ENCODE data around the gene HTRA3.

The HTRA3 gene

GRCh38 chr4:8234715-8235114 lies 34.8 kb upstream of the HTRA3 start:
- Histone ChIP-seq H3K27me3 (replicated peaks; ENCODE audit: control insufficient read depth, insufficient read depth, low read length, poor library complexity, severe bottlenecking) (no peaks in the 10 kb centered on the region), H3K36me3 (ENCODE audit: control insufficient read depth, insufficient read depth, low read length) (peaks cover 50% of the 10 kb centered on the region), H3K4me3 (ENCODE audit: insufficient read depth, low read depth, low read length, poor library complexity, severe bottlenecking) (no peak overlapping the region), H3K4me1 (ENCODE audit: control insufficient read depth, insufficient read depth, low read length, poor library complexity, severe bottlenecking) (peaks cover under 1% of the 10 kb centered on the region), H3K27ac (ENCODE audit: insufficient read depth, low read length, poor library complexity, severe bottlenecking) (no peak overlapping the region), H3K9me3 (ENCODE audit: control insufficient read depth, low read length) (no peaks in the 10 kb centered on the region)
- DNase-seq = no peak

DNA sequence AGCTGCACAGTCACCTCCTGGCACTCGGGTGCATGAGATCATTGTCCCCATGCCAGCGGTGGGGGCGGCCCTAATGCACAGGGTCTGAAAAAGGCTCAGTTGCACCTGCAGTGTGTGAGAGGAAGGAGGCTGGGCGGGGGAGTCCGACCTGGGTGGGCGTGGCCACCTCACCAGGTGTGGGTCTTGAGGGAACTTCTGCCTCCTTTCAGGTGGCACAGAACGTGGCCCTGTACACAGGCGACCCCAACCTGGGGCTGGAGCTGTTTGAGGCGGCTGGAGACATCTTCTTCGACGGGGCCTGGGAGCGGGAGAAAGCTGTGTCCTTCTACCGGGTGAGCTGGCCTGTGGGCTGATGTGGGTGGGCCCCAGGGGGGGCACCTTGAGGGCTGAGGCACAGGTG lies 34.3 kb upstream of the HTRA3 start:
- Histone ChIP-seq H3K27ac (ENCODE audit: insufficient read depth, low read length, poor library complexity, severe bottlenecking) (no peak overlapping the region), H3K4me1 (ENCODE audit: control insufficient read depth, insufficient read depth, low read length, poor library complexity, severe bottlenecking) (no peaks in the 10 kb centered on the region), H3K4me3 (ENCODE audit: insufficient read depth, low read depth, low read length, poor library complexity, severe bottlenecking) (no peak overlapping the region), H3K27me3 (replicated peaks; ENCODE audit: control insufficient read depth, insufficient read depth, low read length, poor library complexity, severe bottlenecking) (no peaks in the 10 kb centered on the region), H3K9me3 (ENCODE audit: control insufficient read depth, low read length) (no peaks in the 10 kb centered on the region), H3K36me3 (ENCODE audit: control insufficient read depth, insufficient read depth, low read length) (peaks cover 50% of the 10 kb centered on the region)
- DNase-seq = no peak

GRCh38 chr4:8235686-8236085 lies 33.9 kb upstream of the HTRA3 start:
- Histone ChIP-seq H3K4me3 (ENCODE audit: insufficient read depth, low read depth, low read length, poor library complexity, severe bottlenecking) (no peak overlapping the region), H3K36me3 (ENCODE audit: control insufficient read depth, insufficient read depth, low read length) (peaks cover 50% of the 10 kb centered on the region), H3K27me3 (replicated peaks; ENCODE audit: control insufficient read depth, insufficient read depth, low read length, poor library complexity, severe bottlenecking) (no peaks in the 10 kb centered on the region), H3K27ac (ENCODE audit: insufficient read depth, low read length, poor library complexity, severe bottlenecking) (no peak overlapping the region), H3K9me3 (ENCODE audit: control insufficient read depth, low read length) (no peaks in the 10 kb centered on the region), H3K4me1 (ENCODE audit: control insufficient read depth, insufficient read depth, low read length, poor library complexity, severe bottlenecking) (no peaks in the 10 kb centered on the region)
- DNase-seq = no peak

DNA sequence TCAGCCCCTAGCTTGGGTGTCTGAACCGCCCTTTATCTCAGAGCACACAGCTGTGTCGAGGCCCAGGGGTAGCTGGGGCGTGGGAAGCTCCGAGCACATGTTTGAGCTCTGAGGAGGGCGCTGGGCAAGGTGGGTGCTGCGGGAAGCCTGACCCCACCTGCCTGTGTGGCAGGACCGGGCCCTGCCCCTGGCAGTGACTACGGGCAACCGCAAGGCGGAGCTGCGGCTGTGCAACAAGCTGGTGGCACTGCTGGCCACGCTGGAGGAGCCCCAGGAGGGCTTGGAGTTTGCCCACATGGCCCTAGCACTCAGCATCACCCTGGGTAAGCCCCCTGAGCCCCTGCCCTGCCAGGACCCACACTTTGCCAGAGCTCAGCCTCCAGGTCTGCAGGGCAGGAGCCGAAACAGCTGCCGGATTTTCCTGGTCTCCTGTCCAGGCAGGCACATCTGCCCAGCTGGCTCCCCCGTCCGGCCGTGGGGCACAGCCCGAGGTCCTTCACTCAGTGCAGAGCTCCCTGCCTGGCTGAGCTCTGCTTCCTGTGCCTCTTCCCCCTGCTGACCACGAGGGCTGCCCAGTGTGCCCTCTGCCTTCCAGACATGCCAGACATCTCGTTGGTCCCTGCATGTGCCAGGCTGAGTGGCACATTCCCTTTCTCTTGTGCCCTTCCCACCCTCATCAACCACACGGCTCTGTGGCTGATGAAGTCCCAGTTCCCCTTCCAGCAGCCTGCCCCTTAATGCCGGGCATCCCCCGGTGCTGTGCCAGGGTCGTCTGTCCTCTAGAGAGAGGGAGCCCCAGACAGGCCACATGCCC lies 33.2 kb upstream of the HTRA3 start:
- Histone ChIP-seq H3K9me3 (ENCODE audit: control insufficient read depth, low read length) (no peaks in the 10 kb centered on the region), H3K27ac (ENCODE audit: insufficient read depth, low read length, poor library complexity, severe bottlenecking) (no peak overlapping the region), H3K4me1 (ENCODE audit: control insufficient read depth, insufficient read depth, low read length, poor library complexity, severe bottlenecking) (no peaks in the 10 kb centered on the region), H3K4me3 (ENCODE audit: insufficient read depth, low read depth, low read length, poor library complexity, severe bottlenecking) (no peak overlapping the region), H3K36me3 (ENCODE audit: control insufficient read depth, insufficient read depth, low read length) (peaks cover 50% of the 10 kb centered on the region), H3K27me3 (replicated peaks; ENCODE audit: control insufficient read depth, insufficient read depth, low read length, poor library complexity, severe bottlenecking) (no peaks in the 10 kb centered on the region)
- no peak for DNase-seq

DNA sequence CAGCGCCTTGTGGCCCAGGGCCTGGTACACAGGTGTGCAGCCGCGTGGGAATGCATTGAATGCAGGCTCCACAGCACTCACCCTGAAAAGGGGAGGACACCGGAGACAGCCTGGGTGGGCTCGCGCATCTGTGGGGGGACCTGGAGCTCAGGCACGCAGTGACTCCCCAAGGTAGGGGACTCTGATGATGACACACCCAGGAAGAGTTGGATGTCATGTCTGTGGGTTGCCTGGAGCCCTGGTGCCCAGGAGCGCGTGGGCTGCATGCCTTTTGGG lies 32.7 kb upstream of the HTRA3 start:
- Histone ChIP-seq H3K4me1 (ENCODE audit: control insufficient read depth, insufficient read depth, low read length, poor library complexity, severe bottlenecking) (peaks cover under 1% of the 10 kb centered on the region), H3K36me3 (ENCODE audit: control insufficient read depth, insufficient read depth, low read length) (peaks cover 50% of the 10 kb centered on the region), H3K9me3 (ENCODE audit: control insufficient read depth, low read length) (no peaks in the 10 kb centered on the region), H3K4me3 (ENCODE audit: insufficient read depth, low read depth, low read length, poor library complexity, severe bottlenecking) (no peak overlapping the region), H3K27ac (ENCODE audit: insufficient read depth, low read length, poor library complexity, severe bottlenecking) (no peak overlapping the region), H3K27me3 (replicated peaks; ENCODE audit: control insufficient read depth, insufficient read depth, low read length, poor library complexity, severe bottlenecking) (no peaks in the 10 kb centered on the region)
- no peak for DNase-seq

- H3K4me1 ChIP-seq (ENCODE audit: control insufficient read depth, insufficient read depth, low read length, poor library complexity, severe bottlenecking) = peaks cover 4% of the 10 kb centered on the region
- no peak overlapping the region for H3K4me3 ChIP-seq (ENCODE audit: insufficient read depth, low read depth, low read length, poor library complexity, severe bottlenecking)
- no peaks in the 10 kb centered on the region for H3K27me3 ChIP-seq (replicated peaks; ENCODE audit: control insufficient read depth, insufficient read depth, low read length, poor library complexity, severe bottlenecking)
- H3K27ac ChIP-seq (ENCODE audit: insufficient read depth, low read length, poor library complexity, severe bottlenecking) = no peak overlapping the region
- H3K9me3 ChIP-seq (ENCODE audit: control insufficient read depth, low read length) = no peaks in the 10 kb centered on the region
- peaks cover 49% of the 10 kb centered on the region for H3K36me3 ChIP-seq (ENCODE audit: control insufficient read depth, insufficient read depth, low read length)
- no peak for DNase-seq
Measured at GRCh38 chr4:8237256-8237989, 32.1 kb upstream of the HTRA3 start.

DNA sequence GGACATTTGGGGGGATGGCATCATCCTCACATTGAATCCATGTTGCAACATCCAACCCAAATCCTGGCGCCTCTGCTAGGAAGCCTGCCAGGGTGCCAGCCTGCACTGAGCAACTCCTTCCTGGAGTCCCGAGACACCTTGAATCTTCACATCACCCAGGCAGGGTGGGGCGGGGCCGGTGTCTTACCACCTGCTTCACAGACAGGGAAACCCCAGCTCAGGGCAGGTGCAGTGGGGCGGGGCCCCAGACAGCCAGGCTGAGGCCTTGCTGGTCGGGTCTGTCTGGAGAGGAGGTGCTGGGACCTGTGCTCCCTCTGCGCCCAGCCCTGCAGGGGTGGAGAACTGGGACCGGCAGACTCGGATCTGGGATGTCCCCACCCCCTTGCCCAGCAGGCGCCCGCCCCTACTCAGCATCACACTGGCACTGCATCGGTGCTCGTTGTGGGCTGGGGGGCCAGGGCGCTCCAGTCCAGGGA lies 31.5 kb upstream of the HTRA3 start:
- H3K4me1 ChIP-seq (ENCODE audit: control insufficient read depth, insufficient read depth, low read length, poor library complexity, severe bottlenecking) = peaks cover 4% of the 10 kb centered on the region
- peak in 1 of 3 donors; percentile 14 for DNase-seq
- no peak overlapping the region for H3K4me3 ChIP-seq (ENCODE audit: insufficient read depth, low read depth, low read length, poor library complexity, severe bottlenecking)
- H3K27me3 ChIP-seq (replicated peaks; ENCODE audit: control insufficient read depth, insufficient read depth, low read length, poor library complexity, severe bottlenecking) = no peaks in the 10 kb centered on the region
- H3K9me3 ChIP-seq (ENCODE audit: control insufficient read depth, low read length) = no peaks in the 10 kb centered on the region
- H3K27ac ChIP-seq (ENCODE audit: insufficient read depth, low read length, poor library complexity, severe bottlenecking) = no peak overlapping the region
- peaks cover 42% of the 10 kb centered on the region for H3K36me3 ChIP-seq (ENCODE audit: control insufficient read depth, insufficient read depth, low read length)

DNA sequence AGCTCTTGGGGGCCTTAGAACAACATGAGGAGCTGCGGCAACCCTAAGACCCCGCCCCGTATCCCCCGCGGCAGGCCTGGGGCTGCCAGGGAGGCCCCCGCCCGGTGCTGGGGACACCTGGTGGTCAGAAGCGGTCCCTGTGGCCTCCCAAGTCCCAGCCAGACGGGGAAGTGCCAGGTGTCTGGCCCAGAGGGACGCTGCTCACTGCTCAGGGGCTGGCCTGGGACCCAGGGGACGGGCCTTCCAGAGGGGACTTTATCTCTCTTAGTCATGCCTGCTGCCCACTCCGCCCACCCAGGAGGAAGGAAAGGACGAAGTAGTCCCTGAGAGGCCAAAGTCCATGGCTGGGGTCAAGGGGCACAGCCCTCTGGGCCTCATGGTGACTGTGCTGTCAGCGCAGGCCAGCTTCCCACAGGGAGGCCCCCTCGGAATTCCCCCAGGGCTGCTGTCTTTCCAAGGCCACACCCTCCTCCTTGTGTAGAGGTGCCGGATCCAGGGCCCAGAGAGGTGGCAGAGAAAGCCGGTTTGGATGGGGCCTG lies 31.0 kb upstream of the HTRA3 start:
- Histone ChIP-seq H3K4me3 (ENCODE audit: insufficient read depth, low read depth, low read length, poor library complexity, severe bottlenecking) (no peak overlapping the region), H3K27me3 (replicated peaks; ENCODE audit: control insufficient read depth, insufficient read depth, low read length, poor library complexity, severe bottlenecking) (no peaks in the 10 kb centered on the region), H3K4me1 (ENCODE audit: control insufficient read depth, insufficient read depth, low read length, poor library complexity, severe bottlenecking) (peaks cover 4% of the 10 kb centered on the region), H3K27ac (ENCODE audit: insufficient read depth, low read length, poor library complexity, severe bottlenecking) (no peak overlapping the region), H3K36me3 (ENCODE audit: control insufficient read depth, insufficient read depth, low read length) (peaks cover 38% of the 10 kb centered on the region), H3K9me3 (ENCODE audit: control insufficient read depth, low read length) (no peaks in the 10 kb centered on the region)
- DNase-seq = no peak

- H3K27me3 ChIP-seq (replicated peaks; ENCODE audit: control insufficient read depth, insufficient read depth, low read length, poor library complexity, severe bottlenecking) = no peaks in the 10 kb centered on the region
- H3K4me3 ChIP-seq (ENCODE audit: insufficient read depth, low read depth, low read length, poor library complexity, severe bottlenecking) = no peak overlapping the region
- no peak for DNase-seq
- no peaks in the 10 kb centered on the region for H3K9me3 ChIP-seq (ENCODE audit: control insufficient read depth, low read length)
- peaks cover 32% of the 10 kb centered on the region for H3K36me3 ChIP-seq (ENCODE audit: control insufficient read depth, insufficient read depth, low read length)
- no peak overlapping the region for H3K27ac ChIP-seq (ENCODE audit: insufficient read depth, low read length, poor library complexity, severe bottlenecking)
- peaks cover 4% of the 10 kb centered on the region for H3K4me1 ChIP-seq (ENCODE audit: control insufficient read depth, insufficient read depth, low read length, poor library complexity, severe bottlenecking)
Measured at GRCh38 chr4:8239226-8239625, 30.3 kb upstream of the HTRA3 start.

- DNase-seq = no peak
- Histone ChIP-seq H3K9me3 (ENCODE audit: control insufficient read depth, low read length) (no peaks in the 10 kb centered on the region), H3K4me1 (ENCODE audit: control insufficient read depth, insufficient read depth, low read length, poor library complexity, severe bottlenecking) (peaks cover 4% of the 10 kb centered on the region), H3K36me3 (ENCODE audit: control insufficient read depth, insufficient read depth, low read length) (peaks cover 28% of the 10 kb centered on the region), H3K4me3 (ENCODE audit: insufficient read depth, low read depth, low read length, poor library complexity, severe bottlenecking) (no peak overlapping the region), H3K27ac (ENCODE audit: insufficient read depth, low read length, poor library complexity, severe bottlenecking) (no peak overlapping the region), H3K27me3 (replicated peaks; ENCODE audit: control insufficient read depth, insufficient read depth, low read length, poor library complexity, severe bottlenecking) (no peaks in the 10 kb centered on the region)
Measured at GRCh38 chr4:8239661-8240060, 29.9 kb upstream of the HTRA3 start.
